ENCODE results near the gene PRPH.
A peak's percentile ranks its signal among the peaks of the same experiment; 100 is the strongest.

Gene PRPH

GRCh38 chr12:49345825-49346658 lies 51.1 kb downstream of the PRPH start:
- no peak for DNase-seq (ENCODE audit: low read depth in 2 of 2)

DNA sequence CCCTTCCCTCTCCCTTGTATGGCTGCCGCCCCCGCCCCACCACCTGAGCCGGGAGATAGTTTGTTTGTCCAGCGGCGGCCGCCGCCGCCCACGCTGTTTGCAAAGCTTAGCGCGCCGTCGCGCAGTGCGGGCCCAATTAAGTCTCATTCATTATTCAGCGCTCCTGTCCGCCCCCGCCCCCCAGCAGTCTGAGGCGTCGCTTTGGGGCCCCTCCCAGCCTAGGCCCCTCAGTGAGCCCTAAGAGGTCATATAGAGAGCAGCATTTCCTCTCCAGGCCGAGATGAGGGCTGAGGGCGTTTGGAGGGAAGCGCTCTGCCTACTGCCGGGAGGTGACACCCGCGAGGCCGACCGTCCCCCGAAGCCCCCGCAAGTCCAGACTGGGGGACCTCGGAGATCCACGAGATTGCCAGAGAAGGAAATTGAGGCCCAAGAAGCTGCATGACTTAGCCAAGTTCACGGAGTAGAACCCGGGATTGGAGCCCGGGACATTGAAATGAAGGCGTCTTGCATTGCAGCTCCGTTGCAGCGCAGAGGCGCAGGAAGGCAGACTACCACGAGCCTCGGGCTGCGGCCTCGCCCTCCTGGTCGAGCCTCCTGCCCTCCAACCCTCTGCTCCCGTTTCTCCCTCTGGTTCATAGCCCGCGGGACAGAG lies 51.8 kb downstream of the PRPH start, which contains the start of gene DNAJC22:
Gene DNAJC22 (plus strand): TSS at position 230 of the 652 bp plus-strand sequence. CDS start 1,985 bp downstream, outside the sequence.
- no peak for DNase-seq (ENCODE audit: low read depth in 2 of 2)

GRCh38 chr12:49347311-49348193 lies 52.6 kb downstream of the PRPH start:
- peak; percentile 74 to 76 for DNase-seq (ENCODE audit: low read depth in 2 of 2)

Measured in stimulated activated CD4-positive, alpha-beta T cell treated with anti-CD3 and anti-CD28 coated beads, Interleukin-1b, Interleukin-23, amount 100 ng/mL, for 4 hours (primary cell).